Measurements from ENCODE around the gene GLUD1.
"Not testable (repeated sequence)": the region's sequence is repeated elsewhere in the genome, so short reads cannot be mapped to it uniquely, and the experiment has no call there.

- not testable (repeated sequence) for TF ChIP-seq CTCF (conservative IDR thresholded peaks at IDR 0.05; ENCODE audit: low read depth, low read length); EZH2phosphoT487 (IDR thresholded peaks at IDR 0.05; ENCODE audit: borderline replicate concordance, low read length)
Observed at GRCh38 chr10:87043579-87043978, 51.1 kb downstream of the GLUD1 start.
